ENCODE data around the gene HBE1. TPM values are rescaled to one million over a fixed set of nuclear protein-coding genes. Genes with fewer than 3 reads are reported as not detected.

The HBE1 gene
- total RNA-seq, 2 donors from 2014 or later = not detected

DNA sequence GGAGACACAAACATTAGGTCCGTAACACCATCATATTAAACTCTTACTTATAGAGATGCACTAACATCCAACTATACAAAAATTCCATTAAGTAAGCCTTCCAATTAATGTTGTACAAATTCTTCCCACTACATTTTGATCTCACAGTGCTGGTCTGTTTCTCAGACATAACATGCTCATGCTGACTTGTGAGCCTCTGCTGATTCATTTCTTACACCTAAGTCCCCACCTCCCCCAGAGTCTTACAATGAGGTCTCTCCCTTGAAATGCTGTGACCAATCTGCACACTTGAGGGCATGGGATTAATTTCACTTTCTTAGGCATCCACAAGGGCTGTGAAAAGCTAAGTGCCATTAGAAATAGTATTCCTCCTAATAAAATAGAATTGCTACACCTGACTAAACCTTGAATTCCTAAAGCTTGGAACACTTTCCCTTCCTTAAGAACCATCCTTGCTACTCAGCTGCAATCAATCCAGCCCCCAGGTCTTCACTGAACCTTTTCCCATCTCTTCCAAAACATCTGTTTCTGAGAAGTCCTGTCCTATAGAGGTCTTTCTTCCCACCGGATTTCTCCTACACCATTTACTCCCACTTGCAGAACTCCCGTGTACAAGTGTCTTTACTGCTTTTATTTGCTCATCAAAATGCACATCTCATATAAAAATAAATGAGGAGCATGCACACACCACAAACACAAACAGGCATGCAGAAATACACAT, 22.1 kb downstream of the HBE1 start:
- DNase-seq (ENCODE audit: low spot score) (no peak), ATAC-seq (ENCODE audit: insufficient number of reproducible peaks, low FRiP score, low read depth) (no peak)
- TF ChIP-seq, protein P1, sequence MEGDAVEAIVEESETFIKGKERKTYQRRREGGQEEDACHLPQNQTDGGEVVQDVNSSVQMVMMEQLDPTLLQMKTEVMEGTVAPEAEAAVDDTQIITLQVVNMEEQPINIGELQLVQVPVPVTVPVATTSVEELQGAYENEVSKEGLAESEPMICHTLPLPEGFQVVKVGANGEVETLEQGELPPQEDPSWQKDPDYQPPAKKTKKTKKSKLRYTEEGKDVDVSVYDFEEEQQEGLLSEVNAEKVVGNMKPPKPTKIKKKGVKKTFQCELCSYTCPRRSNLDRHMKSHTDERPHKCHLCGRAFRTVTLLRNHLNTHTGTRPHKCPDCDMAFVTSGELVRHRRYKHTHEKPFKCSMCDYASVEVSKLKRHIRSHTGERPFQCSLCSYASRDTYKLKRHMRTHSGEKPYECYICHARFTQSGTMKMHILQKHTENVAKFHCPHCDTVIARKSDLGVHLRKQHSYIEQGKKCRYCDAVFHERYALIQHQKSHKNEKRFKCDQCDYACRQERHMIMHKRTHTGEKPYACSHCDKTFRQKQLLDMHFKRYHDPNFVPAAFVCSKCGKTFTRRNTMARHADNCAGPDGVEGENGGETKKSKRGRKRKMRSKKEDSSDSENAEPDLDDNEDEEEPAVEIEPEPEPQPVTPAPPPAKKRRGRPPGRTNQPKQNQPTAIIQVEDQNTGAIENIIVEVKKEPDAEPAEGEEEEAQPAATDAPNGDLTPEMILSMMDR (IDR thresholded peaks at IDR 0.05) = no peak
- Histone ChIP-seq H3K4me3 (no peak overlapping the region), H3K36me3 (no peaks in the 10 kb centered on the region), H3K9me3 (no peaks in the 10 kb centered on the region), H3K27ac (no peak overlapping the region), H3K27me3 (replicated peaks; ENCODE audit: insufficient read depth) (no peaks in the 10 kb centered on the region), H3K4me1 (ENCODE audit: control insufficient read depth in 1 of 2, low read depth in 2 of 2) (no peaks in the 10 kb centered on the region)

DNA sequence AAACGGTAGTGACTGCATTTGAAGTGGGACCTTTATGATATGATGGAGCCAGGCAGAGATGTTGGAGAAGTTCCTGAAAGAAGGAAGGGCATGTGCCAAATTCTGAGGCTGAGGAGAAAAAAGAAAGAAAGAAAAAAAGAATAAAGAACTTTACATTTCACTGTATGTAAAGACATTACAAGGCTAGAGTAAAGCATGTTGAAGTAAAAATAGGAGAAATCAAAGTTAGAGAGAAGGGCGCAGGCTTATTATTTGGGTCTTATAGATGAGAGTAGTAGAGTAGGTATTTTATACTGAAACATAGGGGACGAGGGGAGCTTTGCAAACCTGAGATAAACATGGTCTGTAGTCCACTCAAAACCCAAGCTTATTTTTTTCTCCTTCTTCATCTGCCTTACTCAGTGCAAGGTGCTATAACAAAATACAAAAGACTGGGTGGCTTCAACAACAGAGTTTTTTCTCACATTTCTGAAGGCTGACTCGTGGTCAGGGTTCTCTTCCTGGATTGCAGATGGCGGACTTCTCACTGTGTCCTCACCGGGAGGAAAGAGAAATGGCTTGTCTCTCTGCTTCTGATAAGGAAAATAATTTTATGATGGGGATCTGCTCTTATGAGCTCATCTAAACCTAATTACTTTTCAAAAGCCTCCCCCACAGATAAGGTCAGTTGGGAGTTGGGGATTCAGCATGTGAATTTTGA, 22.8 kb downstream of the HBE1 start:
- Histone ChIP-seq H3K27ac (no peak overlapping the region), H3K4me3 (no peak overlapping the region), H3K4me1 (ENCODE audit: control insufficient read depth in 1 of 2, low read depth in 2 of 2) (no peaks in the 10 kb centered on the region), H3K36me3 (no peaks in the 10 kb centered on the region), H3K9me3 (no peaks in the 10 kb centered on the region), H3K27me3 (replicated peaks; ENCODE audit: insufficient read depth) (no peaks in the 10 kb centered on the region)
- DNase-seq (ENCODE audit: low spot score) = no peak
- no peak for ATAC-seq (ENCODE audit: insufficient number of reproducible peaks, low FRiP score, low read depth)
- TF ChIP-seq, protein P1 (IDR thresholded peaks at IDR 0.05) = no peak

DNA sequence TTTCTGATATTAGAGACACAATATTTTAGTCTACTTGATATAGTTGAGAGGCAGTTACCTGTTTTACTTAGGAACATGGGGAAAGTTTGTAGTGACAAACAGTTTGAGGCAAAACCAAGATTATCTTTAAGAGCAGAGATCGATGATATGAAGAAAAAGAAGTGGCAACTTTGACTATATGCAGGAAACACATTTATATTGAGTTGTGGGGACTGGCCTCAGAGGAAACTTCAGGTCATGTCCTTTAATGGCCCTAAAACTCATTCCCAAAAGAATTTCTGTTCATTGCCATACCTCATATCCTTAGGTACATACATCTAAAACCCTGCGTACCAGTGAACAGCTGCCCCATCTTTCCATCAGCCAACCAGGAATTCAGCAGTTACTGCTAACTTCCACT, 24.6 kb downstream of the HBE1 start:
- H3K27ac ChIP-seq = no peak overlapping the region
- H3K4me1 ChIP-seq (ENCODE audit: control insufficient read depth in 1 of 2, low read depth in 2 of 2) = no peaks in the 10 kb centered on the region
- H3K27me3 ChIP-seq (replicated peaks; ENCODE audit: insufficient read depth) = no peaks in the 10 kb centered on the region
- H3K36me3 ChIP-seq = no peaks in the 10 kb centered on the region
- DNase-seq (ENCODE audit: low spot score) (no peak), ATAC-seq (ENCODE audit: insufficient number of reproducible peaks, low FRiP score, low read depth) (no peak)
- H3K9me3 ChIP-seq = no peaks in the 10 kb centered on the region
- no peak overlapping the region for H3K4me3 ChIP-seq
- TF ChIP-seq, protein P1 (IDR thresholded peaks at IDR 0.05) = no peak

DNA sequence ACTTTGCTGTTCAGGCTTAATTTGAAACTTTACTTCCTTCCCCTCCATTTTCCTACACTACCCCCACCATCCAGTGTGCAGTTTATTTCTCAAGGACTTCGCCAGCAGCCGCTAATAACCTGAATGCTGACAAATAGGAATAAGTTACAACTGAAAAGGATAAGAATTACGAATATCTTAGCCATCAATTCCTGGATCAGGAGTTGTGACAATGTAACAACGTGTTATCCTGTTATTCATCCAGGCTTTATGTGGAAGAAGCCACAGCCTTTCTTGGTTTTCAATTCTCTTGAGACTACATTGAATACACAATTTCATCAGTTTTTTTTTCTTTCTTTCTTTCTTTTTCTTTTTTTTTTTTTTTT, 25.9 kb downstream of the HBE1 start:
- Histone ChIP-seq H3K4me1 (ENCODE audit: control insufficient read depth in 1 of 2, low read depth in 2 of 2) (no peaks in the 10 kb centered on the region), H3K27ac (no peak overlapping the region), H3K27me3 (replicated peaks; ENCODE audit: insufficient read depth) (no peaks in the 10 kb centered on the region), H3K4me3 (no peak overlapping the region), H3K36me3 (no peaks in the 10 kb centered on the region), H3K9me3 (no peaks in the 10 kb centered on the region)
- DNase-seq (ENCODE audit: low spot score) = no peak
- no peak for ATAC-seq (ENCODE audit: insufficient number of reproducible peaks, low FRiP score, low read depth)
- TF ChIP-seq, protein P1 (IDR thresholded peaks at IDR 0.05) = no peak

DNA sequence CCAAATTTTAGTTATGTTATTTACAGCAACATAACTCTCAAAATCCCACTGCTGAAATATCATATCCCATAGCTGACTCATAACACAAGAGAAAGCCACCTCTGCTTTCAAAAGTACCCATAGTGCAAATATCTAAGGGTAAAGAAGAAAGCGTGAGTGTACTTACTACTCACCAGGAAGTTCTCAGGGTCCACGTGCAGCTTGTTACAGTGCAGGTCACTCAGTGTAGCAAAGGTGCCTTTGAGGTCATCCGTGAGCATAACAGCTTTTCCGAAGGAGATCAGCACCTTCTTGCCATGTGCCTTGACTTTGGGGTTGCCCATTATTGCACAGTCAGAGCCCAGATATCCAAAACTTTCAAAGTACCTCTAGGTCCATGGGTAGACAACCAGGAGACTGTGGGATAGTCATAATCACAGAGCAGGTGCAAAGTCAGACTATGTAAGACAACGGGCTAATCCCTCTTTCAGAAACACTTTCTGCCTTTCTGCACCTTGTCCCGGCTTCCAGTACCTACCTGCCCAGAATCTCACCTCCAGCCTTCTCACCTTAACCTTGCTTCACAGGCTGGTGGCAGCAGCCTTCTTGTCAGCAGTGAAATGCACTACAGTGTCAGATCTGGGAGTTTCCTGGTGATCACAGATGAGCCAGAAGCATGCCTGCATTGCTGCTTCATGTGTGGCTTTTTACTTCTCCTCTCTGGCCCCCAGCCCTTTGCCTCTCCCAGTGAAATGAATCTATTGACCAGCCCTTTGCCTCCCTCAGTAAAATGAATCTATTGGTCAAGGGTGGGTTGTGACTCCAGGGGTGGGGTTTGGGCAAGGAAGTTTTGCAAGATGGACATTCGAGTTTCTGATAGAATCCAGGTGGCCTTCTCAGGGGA, 26.6 kb downstream of the HBE1 start:
- Histone ChIP-seq H3K27ac (no peak overlapping the region), H3K9me3 (no peaks in the 10 kb centered on the region), H3K4me3 (no peak overlapping the region), H3K4me1 (ENCODE audit: control insufficient read depth in 1 of 2, low read depth in 2 of 2) (no peaks in the 10 kb centered on the region), H3K36me3 (no peaks in the 10 kb centered on the region), H3K27me3 (replicated peaks; ENCODE audit: insufficient read depth) (no peaks in the 10 kb centered on the region)
- ATAC-seq (ENCODE audit: insufficient number of reproducible peaks, low FRiP score, low read depth) = no peak
- TF ChIP-seq, protein P1 (IDR thresholded peaks at IDR 0.05) = no peak
- DNase-seq (ENCODE audit: low spot score) = no peak
